Liver (tissue), 9 donors: ENCODE measurements around the gene SEBOX. TPM values are rescaled to one million over a fixed set of nuclear protein-coding genes. Genes with fewer than 3 reads are reported as not detected.

Source experiments
- DNase-seq: peaks from one replicate; pipeline ENCODE4 v3.0.0-alpha.2; 2017; ENCODE audit warnings: low spot score
- H3K27ac ChIP-seq, 2 donors: one replicate each; pipeline ENCODE4 v1.7.0; 2013; ENCODE audit warnings: inconsistent platforms in 2 of 2, low read length in 2 of 2, control low read depth in 1 of 2, low read depth in 1 of 2, mild to moderate bottlenecking in 1 of 2
- H3K27me3 ChIP-seq, 4 donors: one replicate each; pipeline versions ENCODE4 v1.6.1 to v1.7.0; 2013; ENCODE audit warnings: low read length in 3 of 4, inconsistent platforms in 1 of 4, mild to moderate bottlenecking in 1 of 4, moderate library complexity in 1 of 4; ENCODE audit not compliant: control insufficient read depth in 4 of 4, insufficient read depth in 4 of 4
- H3K36me3 ChIP-seq, 4 donors: one replicate each; pipeline versions ENCODE4 v1.6.1 to v1.7.0; 2013; ENCODE audit warnings: low read length in 3 of 4, mild to moderate bottlenecking in 3 of 4, low read depth in 1 of 4, moderate library complexity in 1 of 4; ENCODE audit not compliant: control insufficient read depth in 4 of 4, insufficient read depth in 3 of 4
- H3K4me1 ChIP-seq, 4 donors: one replicate each; pipeline versions ENCODE4 v1.6.1 to v1.7.0; 2013; ENCODE audit warnings: low read length in 3 of 4, mild to moderate bottlenecking in 3 of 4, moderate library complexity in 1 of 4; ENCODE audit not compliant: control insufficient read depth in 4 of 4, insufficient read depth in 4 of 4
- H3K4me3 ChIP-seq, 3 donors: one replicate each; pipeline versions ENCODE4 v1.6.1 to v1.7.0; 2013; ENCODE audit warnings: low read length in 3 of 3, control low read depth in 1 of 3, low read depth in 1 of 3, mild to moderate bottlenecking in 1 of 3
- H3K9ac ChIP-seq, 2 donors: one replicate each; pipeline ENCODE4 v1.7.0; 2013; ENCODE audit warnings: low read length in 2 of 2, mild to moderate bottlenecking in 2 of 2, moderate library complexity in 2 of 2, control low read depth in 1 of 2, low read depth in 1 of 2
- H3K9me3 ChIP-seq, 4 donors: one replicate each; pipeline versions ENCODE4 v1.6.1 to v1.7.0; 2013; ENCODE audit warnings: low read length in 3 of 4; ENCODE audit not compliant: control insufficient read depth in 4 of 4
- ATF3 ChIP-seq: IDR thresholded peaks from 2 replicates; pipeline ENCODE4 v1.6.1; 2016; ENCODE audit warnings: antibody characterized with exemption
- CTCF ChIP-seq: fragments of 150-350 bp; IDR thresholded peaks from 2 replicates; pipeline ENCODE4 v1.5.1; 2017; ENCODE audit warnings: improper control_type of control experiment, low read depth, low read length; ENCODE audit not compliant: missing input control
- EGR1 ChIP-seq, 2 donors: IDR thresholded peaks; 2 replicates each; pipeline ENCODE4 v1.6.1; 2016 to 2018; ENCODE audit warnings: antibody characterized with exemption in 2 of 2, low read depth in 2 of 2
- FOXA1 ChIP-seq: IDR thresholded peaks from 2 replicates; pipeline ENCODE4 v1.6.1; 2016; ENCODE audit warnings: antibody characterized with exemption
- FOXA2 ChIP-seq: IDR thresholded peaks from 2 replicates; pipeline ENCODE4 v1.6.1; 2016; ENCODE audit warnings: antibody characterized with exemption
- GABPA ChIP-seq, 2 donors: IDR thresholded peaks in 1 of 2; conservative IDR thresholded peaks in 1 of 2; 2 replicates each; pipeline ENCODE4 v1.6.1; 2016; ENCODE audit warnings: antibody characterized with exemption in 2 of 2, mild to moderate bottlenecking in 1 of 2, moderate library complexity in 1 of 2
- HNF4A ChIP-seq, 2 donors: conservative IDR thresholded peaks; 2 replicates each; pipeline ENCODE4 v1.6.1; 2016; ENCODE audit warnings: antibody characterized with exemption in 2 of 2, mild to moderate bottlenecking in 2 of 2
- HNF4G ChIP-seq: IDR thresholded peaks from 2 replicates; pipeline ENCODE4 v1.6.1; 2016; ENCODE audit warnings: antibody characterized with exemption
- JUND ChIP-seq, 2 donors: IDR thresholded peaks; 2 replicates each; pipeline ENCODE4 v1.6.1; 2016; ENCODE audit warnings: antibody characterized with exemption in 2 of 2
- MAX ChIP-seq: IDR thresholded peaks from 2 replicates; pipeline ENCODE4 v1.6.1; 2016; ENCODE audit warnings: antibody characterized with exemption
- NR2F2 ChIP-seq: IDR thresholded peaks from 2 replicates; pipeline ENCODE4 v1.6.1; 2016; ENCODE audit warnings: antibody characterized with exemption
- RAD21 ChIP-seq, 2 donors: IDR thresholded peaks; 2 replicates each; pipeline ENCODE4 v1.6.1; 2016; ENCODE audit warnings: antibody characterized with exemption in 2 of 2, mild to moderate bottlenecking in 2 of 2
- REST ChIP-seq: IDR thresholded peaks from 2 replicates; pipeline ENCODE4 v1.6.1; 2016; ENCODE audit warnings: antibody characterized with exemption, mild to moderate bottlenecking
- RXRA ChIP-seq, 2 donors: IDR thresholded peaks; 2 replicates each; pipeline ENCODE4 v1.6.1; 2017 to 2018; ENCODE audit warnings: antibody characterized with exemption in 2 of 2, mild to moderate bottlenecking in 1 of 2
- SP1 ChIP-seq: IDR thresholded peaks from 2 replicates; pipeline ENCODE4 v1.6.1; 2018; ENCODE audit warnings: antibody characterized with exemption, mild to moderate bottlenecking
- TAF1 ChIP-seq: conservative IDR thresholded peaks from 2 replicates; pipeline ENCODE4 v1.6.1; 2016; ENCODE audit warnings: antibody characterized with exemption, mild to moderate bottlenecking
- YY1 ChIP-seq: IDR thresholded peaks from 2 replicates; pipeline ENCODE4 v1.6.1; 2016; ENCODE audit warnings: antibody characterized with exemption, mild to moderate bottlenecking
- ZBTB33 ChIP-seq: IDR thresholded peaks from 2 replicates; pipeline ENCODE4 v1.6.1; 2016; ENCODE audit warnings: antibody characterized with exemption
- WGBS: extraction: QIAGEN DNeasy Blood & Tissue Kit; methylation state at CpG from one replicate; pipeline ENCODE4 v1.1.7; 2013; 5-methylcytosine and 5-hydroxymethylcytosine counted together
- polyA plus RNA-seq, 2 donors: library from polyadenylated mRNA; stranded (reverse) in 1 of 2; unstranded in 1 of 2; fragments of 200-250 nt in 1 of 2; fragments of >200 nt in 1 of 2; fragmentation: Nextera tagmentation in 1 of 2; extraction: Ambion mirVana in 1 of 2; gene quantifications; one replicate each; pipeline versions ENCODE4 v1.2.1 to v1.2.3, GENCODE V29; 2013 to 2015
- total RNA-seq, 2 donors: library from RNA; depleted of rRNA; stranded (reverse); fragments of >200 nt; gene quantifications; one replicate each; pipeline ENCODE4 v1.2.3, GENCODE V29; 2014
- donor health status: healthy.
- donor health status: healthy.
- donor health status: healthy.
- donor health status: healthy.
- donor health status: healthy.

Gene SEBOX
- total and polyA plus RNA-seq, 4 donors = 0.19 to 0.59 TPM; not detected in 2

GRCh38 chr17:28335959-28336871 is 28.8 kb downstream of the SEBOX start (continued):
- TF ChIP-seq REST (peak; percentile 59), JUND (IDR thresholded peaks at IDR 0.05) (peak; percentile 75 to 86), NR2F2 (peak; percentile 73)

- Histone ChIP-seq H3K4me1 (peaks cover 4 to 39% (median 36%) of the 10 kb centered on the region in 4 donors), H3K36me3 (peaks cover 1 to 23% (median 8%) of the 10 kb centered on the region in 4 donors), H3K27me3 (no peaks in the 10 kb centered on the region), H3K27ac (peak within 1 kb of the TSS; percentile 93 to 96), H3K9me3 (no peaks in the 10 kb centered on the region), H3K4me3 (peak within 1 kb of the TSS; percentile 85 to 93 (median 91)), H3K9ac (peak within 1 kb of the TSS; percentile 87 to 89)
- TF ChIP-seq MAX = peak; percentile 74
- TF ChIP-seq FOXA1 = peak; percentile 94
- TF ChIP-seq CTCF = no peak
- TF ChIP-seq JUND (IDR thresholded peaks at IDR 0.05) = peak; percentile 87 to 90
- TF ChIP-seq FOXA2 = peak; percentile 92
- peak; percentile 87 for TF ChIP-seq SP1
- peak; percentile 55 for TF ChIP-seq TAF1
- TF ChIP-seq ZBTB33 = peak; percentile 94
- TF ChIP-seq YY1 = peak; percentile 92
- peak; percentile 84 for TF ChIP-seq REST
- peak; percentile 88 to 98 for TF ChIP-seq GABPA (IDR thresholded peaks at IDR 0.05 in 1 of 2, conservative IDR thresholded peaks at IDR 0.05 in 1 of 2)
- TF ChIP-seq HNF4A (conservative IDR thresholded peaks at IDR 0.05) = peak; percentile 43 to 49
- TF ChIP-seq RXRA (IDR thresholded peaks at IDR 0.05) = peak; percentile 56 to 59
- TF ChIP-seq HNF4G = no peak
- TF ChIP-seq RAD21 (IDR thresholded peaks at IDR 0.05) = peak; percentile 34 to 42
- TF ChIP-seq NR2F2 = peak; percentile 41
- peak; percentile 13 to 60 for TF ChIP-seq EGR1 (IDR thresholded peaks at IDR 0.05; ENCODE audit: low read depth in 2 of 2)
- TF ChIP-seq ATF3 = peak; percentile 43
- WGBS = under 1% methylated on average over 62 of the region's 62 CpGs
- peak; percentile 94 for DNase-seq
These were observed 29.6 kb downstream of the SEBOX start, which contains the start of the genes IFT20 and TNFAIP1 for GRCh38 chr17:28335201-28335958. Gene IFT20 (minus strand): TSS chr17:28335472. CDS start chr17:28331985, 3,487 bp downstream. Gene TNFAIP1 (plus strand): TSS chr17:28335761. CDS start chr17:28339522, 3,761 bp downstream.
